ENCODE data around the gene CUL5.

GRCh38 chr11:108092134-108092533, 83.4 kb downstream of the CUL5 start:
- TF ChIP-seq CTCF (conservative IDR thresholded peaks at IDR 0.05; ENCODE audit: low read depth, low read length) (no peak), EZH2phosphoT487 (IDR thresholded peaks at IDR 0.05; ENCODE audit: borderline replicate concordance, low read length) (no peak)

Measured in PC-3 (cell line).